B cell (primary cell): Measurements from ENCODE around the gene SPOCD1. TPM values are rescaled to one million over a fixed set of nuclear protein-coding genes. Genes with fewer than 3 reads are reported as not detected.

Source experiments
- ATAC-seq: fragments of 200-7000 bp; cut with Tn5 transposase; one replicate; pipeline ENCODE4 v1.10.0; 2021; ENCODE audit warnings: low read depth, mild to moderate bottlenecking, moderate number of reproducible peaks, moderate library complexity
- CTCF ChIA-PET: fragments of 350-600 bp; sonication (Branson Sonifier 250); formaldehyde crosslinking; loops from one replicate; lab custom pipeline; 2021; ENCODE audit warnings: antibody characterized with exemption, inconsistent platforms; lab: Charles Lee
- POLR2A ChIA-PET: fragments of 350-600 bp; sonication (Branson Sonifier 250); formaldehyde crosslinking; loops from one replicate; lab custom pipeline; 2021; ENCODE audit warnings: antibody characterized with exemption; lab: Charles Lee
- DNase-seq: peaks from one replicate; pipeline ENCODE4 v3.0.0; 2013
- H2AFZ ChIP-seq: 2 replicates; pipeline ENCODE4 v1.6.1; 2012; ENCODE audit warnings: mild to moderate bottlenecking, low read depth, low read length; ENCODE audit not compliant: insufficient read depth, poor library complexity, severe bottlenecking
- H3K27ac ChIP-seq, 2 donors: 1 replicate in 1 of 2; 2 replicates in 1 of 2; pipeline ENCODE4 v1.5.1; 2012 to 2013; ENCODE audit warnings: low read length in 2 of 2, mild to moderate bottlenecking in 2 of 2, moderate library complexity in 1 of 2
- H3K27me3 ChIP-seq, 4 experiments: fragments of 200-600 bp in 1 of 4; sonication (generic) in 1 of 4; replicated peaks in 1 of 4; 1 replicate in 2 of 4; 2 replicates in 2 of 4; pipeline versions ENCODE4 v1.6.1 to v1.7.0; 2013 to 2016; ENCODE audit warnings: low read length in 3 of 4, mild to moderate bottlenecking in 2 of 4, mixed read lengths in 1 of 4, moderate library complexity in 1 of 4; ENCODE audit not compliant: insufficient read depth in 4 of 4, control insufficient read depth in 3 of 4; ENCODE audit errors: control extremely low read depth in 1 of 4
- H3K36me3 ChIP-seq, 2 experiments: replicated peaks in 1 of 2; 1 replicate in 1 of 2; 2 replicates in 1 of 2; pipeline versions ENCODE4 v1.6.1 to v1.7.1; 2013; ENCODE audit warnings: low read length in 1 of 2; ENCODE audit not compliant: insufficient read depth in 2 of 2, control insufficient read depth in 1 of 2; ENCODE audit errors: control extremely low read depth in 1 of 2, extremely low read depth in 1 of 2
- H3K4me1 ChIP-seq, 2 donors: fragments of 200-600 bp in 1 of 2; sonication (generic) in 1 of 2; 1 replicate in 1 of 2; 2 replicates in 1 of 2; pipeline versions ENCODE4 v1.5.1 to v1.6.1; 2013 to 2017; ENCODE audit warnings: low read length in 2 of 2; ENCODE audit not compliant: control insufficient read depth in 2 of 2, insufficient read depth in 2 of 2
- H3K4me2 ChIP-seq: replicated peaks from 2 replicates; pipeline ENCODE3; 2012; ENCODE audit warnings: mild to moderate bottlenecking, low read depth, low read length; ENCODE audit not compliant: poor library complexity, severe bottlenecking
- H3K4me3 ChIP-seq, 5 experiments: fragments of 200-600 bp in 1 of 5; sonication (generic) in 1 of 5; 1 replicate in 3 of 5; 2 replicates in 2 of 5; pipeline versions ENCODE4 v1.5.1 to v1.7.0; 2011 to 2016; ENCODE audit warnings: low read length in 4 of 5, mild to moderate bottlenecking in 4 of 5, low read depth in 2 of 5, control low read depth in 1 of 5, moderate library complexity in 1 of 5; ENCODE audit not compliant: insufficient read depth in 1 of 5; ENCODE audit errors: control extremely low read depth in 1 of 5, extremely low read depth in 1 of 5
- H3K79me2 ChIP-seq: fragments of 200-600 bp; sonication (generic); one replicate; pipeline ENCODE4 v1.6.0; 2016; ENCODE audit warnings: low read length; ENCODE audit not compliant: control insufficient read depth, insufficient read depth
- H3K9ac ChIP-seq: fragments of 200-600 bp; sonication (generic); 2 replicates; pipeline ENCODE4 v1.6.1; 2017; ENCODE audit warnings: mild to moderate bottlenecking, low read length, moderate library complexity
- H3K9me3 ChIP-seq, 3 donors: one replicate each; pipeline versions ENCODE4 v1.6.1 to v1.7.1; 2013; ENCODE audit warnings: low read length in 2 of 3; ENCODE audit not compliant: control insufficient read depth in 2 of 3, insufficient read depth in 1 of 3; ENCODE audit errors: control extremely low read depth in 1 of 3
- H4K20me1 ChIP-seq: 2 replicates; pipeline ENCODE4 v1.6.0; 2012; ENCODE audit warnings: mild to moderate bottlenecking, low read length; ENCODE audit not compliant: insufficient read depth, control insufficient read depth, poor library complexity, severe bottlenecking
- H3K27ac Mint-ChIP-seq: one replicate; pipeline ENCODE4 v1.8.0; 2021; ENCODE audit warnings: mixed read lengths
- H3K27me3 Mint-ChIP-seq: one replicate; pipeline ENCODE4 v1.8.0; 2021; ENCODE audit warnings: mixed read lengths
- H3K4me1 Mint-ChIP-seq: one replicate; pipeline ENCODE4 v1.8.0; 2021; ENCODE audit warnings: mixed read lengths
- H3K4me3 Mint-ChIP-seq: one replicate; pipeline ENCODE4 v1.8.0; 2021; ENCODE audit warnings: mixed read lengths
- H3K9me3 Mint-ChIP-seq: one replicate; pipeline ENCODE4 v1.8.0; 2022; ENCODE audit warnings: mixed read lengths; ENCODE audit not compliant: insufficient read depth
- CTCF ChIP-seq: fragments of 200-600 bp; IDR thresholded peaks from one replicate; pipeline ENCODE4 v1.8.0; 2022; ENCODE audit warnings: antibody characterized with exemption, mild to moderate bottlenecking
- EZH2 ChIP-seq: IDR thresholded peaks from 2 replicates; pipeline ENCODE4 v1.6.1; 2012; ENCODE audit warnings: borderline replicate concordance, low read depth, mild to moderate bottlenecking, moderate library complexity, low read length; ENCODE audit not compliant: insufficient read depth, poor library complexity, severe bottlenecking
- WGBS: methylation state at CpG from one replicate; pipeline ENCODE4 v1.1.5; 2013; ENCODE audit warnings: missing lambda C conversion rate; ENCODE audit not compliant: insufficient coverage; 5-methylcytosine and 5-hydroxymethylcytosine counted together
- intact Hi-C: fragments of 100-400 bp; cut with micrococcal nuclease; formaldehyde crosslinking; loops from one replicate; pipeline ENCODE4 v1.10.0; 2022
- polyA plus RNA-seq: library from polyadenylated mRNA; depleted of rRNA; stranded (reverse); fragments of >200 nt; gene quantifications from 2 replicates; pipeline ENCODE4 v1.2.3, GENCODE V29; 2012
- total RNA-seq, 2 donors: library from RNA; stranded (reverse); fragments of 120-200 nt in 1 of 2; gene quantifications; 1 replicate in 1 of 2; 2 replicates in 1 of 2; pipeline versions ENCODE4 v1.2.3 to v1.2.4, GENCODE V29; 2013 to 2022

The SPOCD1 gene
- total and polyA plus RNA-seq, 2 donors (not counting 1 experiment from before 2014, with no cell fraction given) = not detected

GRCh38 chr1:31762726-31763670, 52.8 kb downstream of the SPOCD1 start:
- Mint-ChIP-seq H3K4me1 (peaks cover 34% of the 10 kb centered on the region), H3K27ac (peak overlapping the region; percentile 15), H3K9me3 (no peaks in the 10 kb centered on the region), H3K27me3 (peaks cover 13% of the 10 kb centered on the region), H3K4me3 (peak overlapping the region; percentile 83)
- ChIA-PET POLR2A (interaction anchor here (0.7 to 4.4 kb wide), 4 partner anchors 19 to 65 kb away, joined by 4 to 28 read pairs (median 8); no protein-coding TSS in a partner anchor), CTCF (interaction anchor here (0.6 to 10.8 kb wide), 15 partner anchors 12 to 482 kb away, joined by 3 to 199 read pairs (median 4); no protein-coding TSS in a partner anchor)
- Histone ChIP-seq H3K4me3 (peak overlapping the region in 4 of 5 experiments; percentile 33 to 61 (median 50)), H3K4me1 (peaks cover 35 to 42% of the 10 kb centered on the region in 2 donors), H3K27ac (no peak overlapping the region), H4K20me1 (peaks cover 10% of the 10 kb centered on the region), H3K79me2 (no peaks in the 10 kb centered on the region), H3K36me3 (no peaks in the 10 kb centered on the region), H3K9ac (peak overlapping the region; percentile 59), H2AFZ (peak overlapping the region; percentile 68), H3K27me3 (peaks cover 0 to 31% (median 15%) of the 10 kb centered on the region in 4 experiments), H3K4me2 (peak overlapping the region; percentile 86), H3K9me3 (peaks cover 0 to 3% (median 0%) of the 10 kb centered on the region in 3 donors)
- ATAC-seq = peak; percentile 56
- intact Hi-C loops = loop anchor here (1.0 kb wide), 1 partner anchor 201 kb away; no protein-coding TSS in a partner anchor
- TF ChIP-seq EZH2 (peak; percentile 94), CTCF (peak; percentile 80)
- peak; percentile 83 for DNase-seq
- whole genome bisulfite sequencing = 2% methylated on average over 55 of the region's 60 CpGs
